IPS-NIHi11 (cell line): ENCODE results near the gene PRKG1.
"Not testable (repeated sequence)": the region's sequence is repeated elsewhere in the genome, so short reads cannot be mapped to it uniquely, and the experiment has no call there.

Experiments
- DNase-seq: peaks from one replicate; pipeline ENCODE4 v3.0.0; 2012; ENCODE audit warnings: mixed read lengths, low spot score

The PRKG1 gene

GRCh38 chr10:52007091-52007490 lies 932.8 kb downstream of the PRKG1 start:
- no peak for DNase-seq

- no peak for DNase-seq
Measured at GRCh38 chr10:52011118-52011517, 936.8 kb downstream of the PRKG1 start.

GRCh38 chr10:52019077-52019555 lies 944.8 kb downstream of the PRKG1 start:
- no peak for DNase-seq

GRCh38 chr10:52019656-52020055 lies 945.4 kb downstream of the PRKG1 start:
- DNase-seq, result no peak

- no peak for DNase-seq
Measured at GRCh38 chr10:52020173-52020572, 945.9 kb downstream of the PRKG1 start.

GRCh38 chr10:52020702-52021101 lies 946.4 kb downstream of the PRKG1 start:
- no peak for DNase-seq

- no peak for DNase-seq
Measured at GRCh38 chr10:52027055-52027705, 952.9 kb downstream of the PRKG1 start.

- no peak for DNase-seq
Measured at GRCh38 chr10:52028523-52028858, 954.2 kb downstream of the PRKG1 start.

GRCh38 chr10:52029628-52030027 lies 955.3 kb downstream of the PRKG1 start:
- no peak for DNase-seq

- DNase-seq, result no peak
Measured at GRCh38 chr10:52030051-52030790, 955.9 kb downstream of the PRKG1 start.

- DNase-seq, result no peak
Measured at GRCh38 chr10:52030975-52031374, 956.7 kb downstream of the PRKG1 start.

GRCh38 chr10:52031771-52032170 lies 957.5 kb downstream of the PRKG1 start:
- DNase-seq, result no peak

GRCh38 chr10:52032681-52033629 lies 958.7 kb downstream of the PRKG1 start:
- no peak for DNase-seq

GRCh38 chr10:52039002-52039793 lies 964.9 kb downstream of the PRKG1 start:
- not testable (repeated sequence) for DNase-seq

GRCh38 chr10:52040486-52040885 lies 966.2 kb downstream of the PRKG1 start:
- DNase-seq, result no peak

GRCh38 chr10:52043811-52044210 lies 969.5 kb downstream of the PRKG1 start:
- DNase-seq, result no peak

- DNase-seq, result no peak
Measured at GRCh38 chr10:52048051-52048450, 973.8 kb downstream of the PRKG1 start.

GRCh38 chr10:52050429-52051047 lies 976.3 kb downstream of the PRKG1 start:
- DNase-seq, result no peak

GRCh38 chr10:52053497-52053896 lies 979.2 kb downstream of the PRKG1 start:
- DNase-seq, result no peak

- DNase-seq, result no peak
Measured at GRCh38 chr10:52056291-52056690, 982.0 kb downstream of the PRKG1 start.

- no peak for DNase-seq
Measured at GRCh38 chr10:52059089-52059488, 984.8 kb downstream of the PRKG1 start.
